ENCODE results near the gene ORM2. TPM values are rescaled to one million over a fixed set of nuclear protein-coding genes. Genes with fewer than 3 reads are reported as not detected.

ORM2 gene
- total RNA-seq, 1 experiment from 2014 or later, result 46.0 TPM

GRCh38 chr9:114300153-114300845 lies 29.4 kb upstream of the ORM2 start:
- Histone ChIP-seq H3K36me3 (ENCODE audit: control insufficient read depth, insufficient read depth, low read length) (no peaks in the 10 kb centered on the region; the same call in 1 of the 2 replicates), H3K9me3 (no peaks in the 10 kb centered on the region), H3K4me3 (ENCODE audit: low read depth, low read length) (no peak overlapping the region), H3K4me1 (no peaks in the 10 kb centered on the region), H3K27me3 (replicated peaks; ENCODE audit: control insufficient read depth, insufficient read depth, low read length) (no peaks in the 10 kb centered on the region)
- intact Hi-C loops (cut with micrococcal nuclease; ENCODE audit: unreplicated experiment), result no loop called here
- no peak for TF ChIP-seq CTCF (IDR thresholded peaks at IDR 0.05; ENCODE audit: insufficient read depth in 1 of 2, low read depth in 1 of 2, low read length in 1 of 2, severe bottlenecking in 1 of 2, unreplicated experiment in 1 of 2)
- no peak for DNase-seq
- peaks cover 2% of the 10 kb centered on the region for H3K9me3 Mint-ChIP-seq (ENCODE audit: unreplicated experiment)
- peaks cover 17% of the 10 kb centered on the region for H3K36me3 Mint-ChIP-seq (ENCODE audit: insufficient read depth, unreplicated experiment)
- H3K27me3 Mint-ChIP-seq (ENCODE audit: insufficient read depth, unreplicated experiment), result no peaks in the 10 kb centered on the region
- ChIA-PET CTCF (interaction anchor here (1.1 to 1.9 kb wide), 2 partner anchors 146 to 192 kb away, joined by 4 to 5 read pairs; no protein-coding TSS in a partner anchor), POLR2A (no interaction called here)
- no peaks in the 10 kb centered on the region for H3K4me1 Mint-ChIP-seq (ENCODE audit: low read depth, unreplicated experiment)
- H3K27ac Mint-ChIP-seq (ENCODE audit: unreplicated experiment), result no peak overlapping the region
- H3K4me3 Mint-ChIP-seq (ENCODE audit: unreplicated experiment), result no peak overlapping the region
- BruUV-seq (replicated peaks), result no TSS peak

- no peak overlapping the region for H3K27ac Mint-ChIP-seq (ENCODE audit: unreplicated experiment)
- H3K9me3 ChIP-seq, result no peaks in the 10 kb centered on the region
- H3K27me3 ChIP-seq (replicated peaks; ENCODE audit: control insufficient read depth, insufficient read depth, low read length), result no peaks in the 10 kb centered on the region
- H3K4me3 ChIP-seq (ENCODE audit: low read depth, low read length), result no peak overlapping the region
- no peak overlapping the region for H3K4me3 Mint-ChIP-seq (ENCODE audit: unreplicated experiment)
- no peaks in the 10 kb centered on the region for H3K27me3 Mint-ChIP-seq (ENCODE audit: insufficient read depth, unreplicated experiment)
- intact Hi-C loops (cut with micrococcal nuclease; ENCODE audit: unreplicated experiment), result no loop called here
- no peaks in the 10 kb centered on the region for H3K4me1 ChIP-seq
- H3K9me3 Mint-ChIP-seq (ENCODE audit: unreplicated experiment), result no peaks in the 10 kb centered on the region
- BruUV-seq (replicated peaks), result no TSS peak
- ChIA-PET CTCF (interaction anchor here (1.1 kb wide), 1 partner anchor 146 kb away, joined by 4 read pairs; no protein-coding TSS in a partner anchor), POLR2A (no interaction called here)
- H3K4me1 Mint-ChIP-seq (ENCODE audit: low read depth, unreplicated experiment), result no peaks in the 10 kb centered on the region
- no peak for TF ChIP-seq CTCF (IDR thresholded peaks at IDR 0.05; ENCODE audit: insufficient read depth in 1 of 2, low read depth in 1 of 2, low read length in 1 of 2, severe bottlenecking in 1 of 2, unreplicated experiment in 1 of 2)
- no peak for DNase-seq
- H3K36me3 Mint-ChIP-seq (ENCODE audit: insufficient read depth, unreplicated experiment), result peaks cover 13% of the 10 kb centered on the region
- H3K36me3 ChIP-seq (ENCODE audit: control insufficient read depth, insufficient read depth, low read length), result no peaks in the 10 kb centered on the region; the same call in 1 of the 2 replicates
These were observed 28.5 kb upstream of the ORM2 start for GRCh38 chr9:114300846-114301797.

GRCh38 chr9:114301798-114302565 lies 27.7 kb upstream of the ORM2 start:
- no TSS peak for BruUV-seq (replicated peaks)
- intact Hi-C loops (cut with micrococcal nuclease; ENCODE audit: unreplicated experiment), result no loop called here
- Mint-ChIP-seq H3K36me3 (ENCODE audit: insufficient read depth, unreplicated experiment) (peaks cover 16% of the 10 kb centered on the region), H3K4me3 (ENCODE audit: unreplicated experiment) (no peak overlapping the region), H3K9me3 (ENCODE audit: unreplicated experiment) (no peaks in the 10 kb centered on the region), H3K4me1 (ENCODE audit: low read depth, unreplicated experiment) (no peaks in the 10 kb centered on the region), H3K27me3 (ENCODE audit: insufficient read depth, unreplicated experiment) (no peaks in the 10 kb centered on the region), H3K27ac (ENCODE audit: unreplicated experiment) (no peak overlapping the region)
- TF ChIP-seq CTCF (IDR thresholded peaks at IDR 0.05; ENCODE audit: insufficient read depth in 1 of 2, low read depth in 1 of 2, low read length in 1 of 2, severe bottlenecking in 1 of 2, unreplicated experiment in 1 of 2), result no peak
- no peaks in the 10 kb centered on the region for H3K27me3 ChIP-seq (replicated peaks; ENCODE audit: control insufficient read depth, insufficient read depth, low read length)
- DNase-seq, result no peak
- no peaks in the 10 kb centered on the region for H3K9me3 ChIP-seq
- H3K36me3 ChIP-seq (ENCODE audit: control insufficient read depth, insufficient read depth, low read length), result no peaks in the 10 kb centered on the region; the same call in 1 of the 2 replicates
- POLR2A ChIA-PET, result no interaction called here
- H3K4me3 ChIP-seq (ENCODE audit: low read depth, low read length), result no peak overlapping the region
- CTCF ChIA-PET, result no interaction called here
- no peaks in the 10 kb centered on the region for H3K4me1 ChIP-seq

All from Caco-2 (cell line).